Smooth muscle cell (in vitro differentiated cells): ENCODE measurements around the gene ABCB11. TPM values are rescaled to one million over a fixed set of nuclear protein-coding genes. Genes with fewer than 3 reads are reported as not detected.
"Not testable (repeated sequence)": the region's sequence is repeated elsewhere in the genome, so short reads cannot be mapped to it uniquely, and the experiment has no call there.

Source experiments
- DNase-seq: peaks from one replicate; lab custom pipeline; 2025; ENCODE audit not compliant: unreplicated experiment; lab: John Stamatoyannopoulos, UW
- H2AFZ ChIP-seq: fragments of 200-600 bp; sonication (generic); 2 replicates; pipeline ENCODE4 v1.6.0; 2016; ENCODE audit warnings: antibody characterized with exemption, low read depth, mild to moderate bottlenecking
- H3F3A ChIP-seq: fragments of 200-600 bp; sonication (generic); 2 replicates; pipeline ENCODE4 v1.6.0; 2017; ENCODE audit warnings: antibody characterized with exemption, low read depth
- H3K27ac ChIP-seq: fragments of 200-600 bp; sonication (generic); 2 replicates; pipeline ENCODE4 v1.5.1; 2016; ENCODE audit warnings: low read depth, mild to moderate bottlenecking
- H3K27me3 ChIP-seq: fragments of 200-600 bp; sonication (generic); 2 replicates; pipeline ENCODE4 v1.6.1; 2016; ENCODE audit warnings: low read depth, mild to moderate bottlenecking
- H3K36me3 ChIP-seq: fragments of 200-600 bp; sonication (generic); 2 replicates; pipeline ENCODE4 v1.5.1; 2016; ENCODE audit warnings: low read depth
- H3K4me1 ChIP-seq: fragments of 200-600 bp; sonication (generic); 2 replicates; pipeline ENCODE4 v1.5.1; 2016; ENCODE audit warnings: low read depth
- H3K4me2 ChIP-seq: fragments of 200-600 bp; sonication (generic); 2 replicates; pipeline ENCODE4 v1.6.0; 2016; ENCODE audit warnings: mild to moderate bottlenecking
- H3K4me3 ChIP-seq: fragments of 200-600 bp; sonication (generic); 2 replicates; pipeline ENCODE4 v1.5.1; 2016; ENCODE audit warnings: mild to moderate bottlenecking
- H3K79me2 ChIP-seq: fragments of 200-600 bp; sonication (generic); 2 replicates; pipeline ENCODE4 v1.6.0; 2016; ENCODE audit warnings: low read depth, mild to moderate bottlenecking
- H3K9ac ChIP-seq: fragments of 200-600 bp; sonication (generic); 2 replicates; pipeline ENCODE4 v1.6.0; 2016; ENCODE audit warnings: low read depth
- H3K9me3 ChIP-seq: fragments of 200-600 bp; sonication (generic); replicated peaks from 2 replicates; pipeline ENCODE4 v1.5.1; 2016; ENCODE audit warnings: low read depth
- H4K20me1 ChIP-seq: fragments of 200-600 bp; sonication (generic); 2 replicates; pipeline ENCODE4 v1.6.0; 2016; ENCODE audit warnings: low read depth
- WGBS: methylation state at CpG from one replicate; pipeline ENCODE4 v1.1.7; 2016; ENCODE audit warnings: low lambda C conversion rate; 5-methylcytosine and 5-hydroxymethylcytosine counted together
- polyA plus RNA-seq: library from polyadenylated mRNA; unstranded; fragments of >200 nt; fragmentation: Nextera tagmentation; extraction: Ambion mirVana; gene quantifications from 2 replicates; pipeline ENCODE4 v1.2.1, GENCODE V29; 2016
- total RNA-seq: library from RNA; depleted of rRNA; stranded (reverse); fragments of >200 nt; gene quantifications from 2 replicates; pipeline ENCODE4 v1.2.3, GENCODE V29; 2014
- TF ChIP-seq, protein P1 (sequence below): fragments of 200-600 bp; sonication (generic); IDR thresholded peaks from 2 replicates; pipeline ENCODE4 v1.5.1; 2017; ENCODE audit warnings: borderline replicate concordance, mild to moderate bottlenecking, antibody characterized with exemption; ENCODE audit not compliant: insufficient read depth, poor library complexity, severe bottlenecking

ABCB11 gene
- total and polyA plus RNA-seq, 2 experiments from 2014 or later, result 0.04 to 0.05 TPM

DNA sequence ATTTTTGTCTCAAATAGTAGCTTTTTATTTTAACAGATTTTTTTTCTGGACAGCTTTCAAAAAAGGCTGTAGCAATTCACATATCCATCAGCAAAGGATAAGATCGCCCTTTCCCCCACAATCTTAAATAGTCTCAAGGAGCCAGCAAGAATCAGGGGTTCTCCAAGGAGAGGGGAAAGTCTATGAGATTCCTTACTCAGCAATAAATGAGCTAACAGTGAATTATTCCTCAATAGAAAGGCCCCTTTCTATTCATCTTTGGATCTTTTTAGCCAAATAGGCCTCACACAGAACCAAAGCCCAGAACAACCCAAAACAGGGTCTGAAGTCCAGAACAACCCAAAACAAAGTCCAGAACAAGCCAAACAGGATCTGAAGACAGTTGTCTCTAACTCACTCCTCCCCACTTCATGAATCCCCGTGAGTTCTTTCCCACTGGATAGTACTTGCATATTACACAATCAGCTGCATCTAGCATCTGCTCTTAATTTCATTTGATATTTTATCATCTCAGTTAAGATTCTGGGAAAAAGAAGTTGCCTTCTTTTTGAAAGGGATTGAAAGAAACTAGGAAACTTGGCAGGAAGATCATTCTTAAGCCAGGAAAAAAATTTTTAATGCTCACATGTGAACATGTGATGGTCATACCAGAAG, 34.9 kb upstream of the ABCB11 start:
- TF ChIP-seq, protein P1, sequence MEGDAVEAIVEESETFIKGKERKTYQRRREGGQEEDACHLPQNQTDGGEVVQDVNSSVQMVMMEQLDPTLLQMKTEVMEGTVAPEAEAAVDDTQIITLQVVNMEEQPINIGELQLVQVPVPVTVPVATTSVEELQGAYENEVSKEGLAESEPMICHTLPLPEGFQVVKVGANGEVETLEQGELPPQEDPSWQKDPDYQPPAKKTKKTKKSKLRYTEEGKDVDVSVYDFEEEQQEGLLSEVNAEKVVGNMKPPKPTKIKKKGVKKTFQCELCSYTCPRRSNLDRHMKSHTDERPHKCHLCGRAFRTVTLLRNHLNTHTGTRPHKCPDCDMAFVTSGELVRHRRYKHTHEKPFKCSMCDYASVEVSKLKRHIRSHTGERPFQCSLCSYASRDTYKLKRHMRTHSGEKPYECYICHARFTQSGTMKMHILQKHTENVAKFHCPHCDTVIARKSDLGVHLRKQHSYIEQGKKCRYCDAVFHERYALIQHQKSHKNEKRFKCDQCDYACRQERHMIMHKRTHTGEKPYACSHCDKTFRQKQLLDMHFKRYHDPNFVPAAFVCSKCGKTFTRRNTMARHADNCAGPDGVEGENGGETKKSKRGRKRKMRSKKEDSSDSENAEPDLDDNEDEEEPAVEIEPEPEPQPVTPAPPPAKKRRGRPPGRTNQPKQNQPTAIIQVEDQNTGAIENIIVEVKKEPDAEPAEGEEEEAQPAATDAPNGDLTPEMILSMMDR, result no peak
- no peaks in the 10 kb centered on the region for H3K9me3 ChIP-seq
- no peak overlapping the region for H3K4me2 ChIP-seq
- no peak overlapping the region for H3K9ac ChIP-seq
- H2AFZ ChIP-seq, result no peak overlapping the region
- no peaks in the 10 kb centered on the region for H3K36me3 ChIP-seq
- peaks cover 16% of the 10 kb centered on the region for H3K27me3 ChIP-seq
- 75% methylated on average over 2 of the region's 2 CpGs for WGBS
- no peaks in the 10 kb centered on the region for H3K79me2 ChIP-seq
- no peak overlapping the region for H3K27ac ChIP-seq
- no peaks in the 10 kb centered on the region for H4K20me1 ChIP-seq
- DNase-seq, result no peak
- H3F3A ChIP-seq, result no peaks in the 10 kb centered on the region
- H3K4me3 ChIP-seq, result no peak overlapping the region
- no peaks in the 10 kb centered on the region for H3K4me1 ChIP-seq

DNA sequence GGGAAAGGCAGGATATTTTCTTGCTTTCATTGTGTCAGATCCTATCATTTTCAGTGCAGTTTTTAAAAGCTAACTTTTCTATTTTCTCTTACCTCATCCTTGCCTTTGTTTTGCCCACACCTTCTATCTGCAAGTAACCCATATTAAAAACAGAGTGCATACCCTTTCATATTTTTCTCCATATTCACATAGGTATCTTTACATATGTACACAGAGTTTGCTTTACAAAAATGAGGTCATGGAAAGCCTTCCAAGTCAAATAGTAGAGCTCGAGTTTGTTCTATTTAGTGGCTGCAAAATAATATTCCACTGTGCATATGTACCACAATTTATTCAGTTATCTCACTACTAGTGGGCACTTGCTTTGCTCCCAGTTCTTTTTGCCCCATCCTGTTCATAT, 34.3 kb upstream of the ABCB11 start:
- peaks cover 16% of the 10 kb centered on the region for H3K27me3 ChIP-seq
- no peaks in the 10 kb centered on the region for H3F3A ChIP-seq
- H3K4me3 ChIP-seq, result no peak overlapping the region
- no peak overlapping the region for H3K4me2 ChIP-seq
- H2AFZ ChIP-seq, result no peak overlapping the region
- no peak for DNase-seq
- H3K9ac ChIP-seq, result no peak overlapping the region
- no peaks in the 10 kb centered on the region for H4K20me1 ChIP-seq
- 81% methylated on average over 1 of the region's 1 CpG for WGBS
- H3K9me3 ChIP-seq, result no peaks in the 10 kb centered on the region
- H3K4me1 ChIP-seq, result no peaks in the 10 kb centered on the region
- no peaks in the 10 kb centered on the region for H3K36me3 ChIP-seq
- no peaks in the 10 kb centered on the region for H3K79me2 ChIP-seq
- H3K27ac ChIP-seq, result no peak overlapping the region
- TF ChIP-seq, protein P1, result no peak

DNA sequence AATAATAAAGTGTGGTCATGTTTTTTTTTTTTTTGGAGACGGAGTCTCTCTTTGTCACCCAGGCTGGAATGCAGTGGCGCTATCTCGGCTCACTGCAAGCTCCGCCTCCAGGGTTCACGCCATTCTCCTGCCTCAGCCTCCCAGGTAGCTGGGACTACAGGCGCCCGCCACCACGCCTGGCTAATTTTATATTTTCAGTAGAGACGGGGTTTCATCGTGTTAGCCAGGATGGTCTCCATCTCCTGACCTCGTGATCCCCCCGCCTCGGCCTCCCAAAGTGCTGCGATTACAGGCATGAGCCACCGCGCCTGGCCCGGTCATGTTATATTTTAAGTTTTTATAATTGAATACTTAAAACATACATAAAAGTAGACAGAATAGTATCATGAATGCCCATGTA, 33.1 kb upstream of the ABCB11 start:
- not testable (repeated sequence) for H2AFZ ChIP-seq, H3K4me2 ChIP-seq, H4K20me1 ChIP-seq, H3K79me2 ChIP-seq, H3K9me3 ChIP-seq, H3K27ac ChIP-seq, H3K4me1 ChIP-seq, H3K4me3 ChIP-seq, H3K9ac ChIP-seq, DNase-seq, H3F3A ChIP-seq, H3K27me3 ChIP-seq, H3K36me3 ChIP-seq
- whole genome bisulfite sequencing, result 99% methylated on average over 15 of the region's 17 CpGs

DNA sequence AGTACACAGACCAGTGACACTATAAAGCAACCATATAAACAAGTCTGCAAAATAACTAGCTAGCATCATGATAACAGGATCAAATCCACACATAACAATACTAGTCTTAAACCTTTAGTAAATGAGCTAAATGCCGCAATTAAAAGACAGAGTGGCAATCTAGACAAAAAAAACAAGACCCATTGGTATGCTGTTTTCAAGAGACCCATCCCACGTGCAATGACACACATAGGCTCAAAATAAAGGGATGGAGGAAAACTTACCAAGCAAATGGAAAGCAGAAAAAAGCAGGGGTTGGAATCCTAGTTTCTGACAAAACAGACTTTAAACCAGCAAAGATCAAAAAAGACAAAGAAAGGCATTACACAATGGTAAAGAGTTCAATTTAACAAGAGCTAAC, 23.5 kb upstream of the ABCB11 start:
- not testable (repeated sequence) for H3K4me3 ChIP-seq, H3K27ac ChIP-seq, H4K20me1 ChIP-seq, H2AFZ ChIP-seq, H3K27me3 ChIP-seq, DNase-seq, H3K9ac ChIP-seq, H3K79me2 ChIP-seq, H3F3A ChIP-seq, H3K4me1 ChIP-seq, H3K9me3 ChIP-seq, H3K4me2 ChIP-seq, H3K36me3 ChIP-seq
- 92% methylated on average over 2 of the region's 2 CpGs for WGBS
